Measurements from ENCODE around the gene KIFBP.

- no peak for TF ChIP-seq JUND (IDR thresholded peaks at IDR 0.05)
- no peak for TF ChIP-seq CTCF (IDR thresholded peaks at IDR 0.05)
- TF ChIP-seq NRF1 (IDR thresholded peaks at IDR 0.05; ENCODE audit: low read depth, low read length): no peak
- TF ChIP-seq MAX (IDR thresholded peaks at IDR 0.05; ENCODE audit: low read depth): no peak
Observed at GRCh38 chr10:69047111-69047832, 58.7 kb downstream of the KIFBP start.
